ENCODE results near the gene HTT-AS. TPM values are rescaled to one million over a fixed set of nuclear protein-coding genes. Genes with fewer than 3 reads are reported as not detected.

The HTT-AS gene
- total and polyA plus RNA-seq, 2 of the 13 experiments (the other 11 are each of a cell fraction or from before 2014, with no cell fraction given): not detected

- TF ChIP-seq HNF1A (IDR thresholded peaks at IDR 0.05; ENCODE audit: low read depth) (no peak), HNF1A (CRISPR knock-in tag; IDR thresholded peaks at IDR 0.05; ENCODE audit: borderline replicate concordance) (no peak), ZNF816 (CRISPR knock-in tag; IDR thresholded peaks at IDR 0.05; ENCODE audit: borderline replicate concordance) (no peak), THRA (CRISPR knock-in tag; IDR thresholded peaks at IDR 0.05; ENCODE audit: borderline replicate concordance) (peak; percentile 66; the same call in 1 of the 2 replicates), ARID5B (CRISPR knock-in tag; IDR thresholded peaks at IDR 0.05) (peak; percentile 67), ZNF253 (CRISPR knock-in tag; IDR thresholded peaks at IDR 0.05; ENCODE audit: borderline replicate concordance) (no peak), NR2F2 (IDR thresholded peaks at IDR 0.05; ENCODE audit: borderline replicate concordance, low read depth) (no peak), ZNF335 (CRISPR knock-in tag; IDR thresholded peaks at IDR 0.05) (no peak), NR2C2 (CRISPR knock-in tag; IDR thresholded peaks at IDR 0.05; ENCODE audit: borderline replicate concordance) (no peak), SPEN (CRISPR knock-in tag; IDR thresholded peaks at IDR 0.05; ENCODE audit: low read depth) (peak; percentile 35; the same call in 1 of the 2 replicates), SMAD9 (CRISPR knock-in tag; IDR thresholded peaks at IDR 0.05) (no peak), RBFOX2 (IDR thresholded peaks at IDR 0.05; ENCODE audit: low read depth, low read length) (peak; percentile 74), ZNF841 (CRISPR knock-in tag; IDR thresholded peaks at IDR 0.05; ENCODE audit: borderline replicate concordance) (0 out of 2 replicates have a peak, but pooled peaks have one; percentile 3), SP1 (IDR thresholded peaks at IDR 0.05) (no peak), SP1 (CRISPR knock-in tag; IDR thresholded peaks at IDR 0.05) (peak; percentile 73; the same call in 1 of the 2 replicates), BRD4 (CRISPR knock-in tag; IDR thresholded peaks at IDR 0.05) (peak; percentile 70; the same call in 1 of the 2 replicates), ZSCAN25 (CRISPR knock-in tag; IDR thresholded peaks at IDR 0.05) (peak; percentile 94), REXO4 (CRISPR knock-in tag; IDR thresholded peaks at IDR 0.05; ENCODE audit: borderline replicate concordance) (no peak), ZNF317 (CRISPR knock-in tag; IDR thresholded peaks at IDR 0.05) (peak; percentile 44; the same call in 1 of the 2 replicates), MIXL1 (CRISPR knock-in tag; IDR thresholded peaks at IDR 0.05) (peak; percentile 54; the same call in 1 of the 2 replicates)
Measured at GRCh38 chr4:3073158-3074077, 920 bp downstream of the HTT-AS start (continued).
